ENCODE data around the gene SMOC1.

The SMOC1 gene

DNA sequence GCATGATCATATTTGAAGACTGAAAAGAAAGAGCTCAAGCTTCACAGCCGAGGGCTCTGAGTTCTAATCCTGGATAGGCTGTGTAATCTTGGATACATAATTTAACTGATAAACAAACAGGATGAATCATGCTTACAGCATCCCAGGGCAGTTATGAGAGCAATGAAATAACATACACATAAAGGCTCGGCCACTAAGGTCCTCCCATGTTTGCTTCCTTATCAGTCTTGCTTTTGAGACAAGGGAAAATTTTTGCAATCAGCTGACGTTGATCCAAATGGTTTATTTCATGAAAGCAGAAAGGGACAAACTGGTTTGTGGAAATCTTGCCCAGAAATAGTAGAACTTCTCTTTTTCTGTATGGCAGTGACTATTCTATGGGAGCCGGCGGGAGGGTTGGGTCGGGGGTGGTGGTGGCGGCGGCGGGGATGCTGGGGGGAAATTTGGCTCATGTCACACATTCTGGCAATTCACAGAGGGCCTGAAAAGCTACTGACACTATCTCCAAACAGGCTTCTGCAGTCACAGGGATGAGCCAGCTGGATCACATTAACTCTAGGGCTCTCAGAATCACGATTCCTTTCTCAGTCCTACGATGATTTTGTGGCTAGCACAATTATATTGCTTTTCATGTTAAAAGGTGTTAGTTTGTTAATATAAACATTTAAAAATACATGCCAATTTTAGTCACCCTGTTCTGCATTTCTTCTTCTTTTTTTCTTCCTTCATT, 185.1 kb downstream of the SMOC1 start:
- Mint-ChIP-seq H3K27me3 (peaks cover 16% of the 10 kb centered on the region), H3K9me3 (no peaks in the 10 kb centered on the region), H3K36me3 (no peaks in the 10 kb centered on the region), H3K4me3 (no peak overlapping the region), H3K27ac (no peak overlapping the region), H3K4me1 (no peaks in the 10 kb centered on the region)
- DNase-seq (ENCODE audit: low spot score in 2 of 2) (no peak), ATAC-seq (ENCODE audit: low read depth) (no peak)

DNA sequence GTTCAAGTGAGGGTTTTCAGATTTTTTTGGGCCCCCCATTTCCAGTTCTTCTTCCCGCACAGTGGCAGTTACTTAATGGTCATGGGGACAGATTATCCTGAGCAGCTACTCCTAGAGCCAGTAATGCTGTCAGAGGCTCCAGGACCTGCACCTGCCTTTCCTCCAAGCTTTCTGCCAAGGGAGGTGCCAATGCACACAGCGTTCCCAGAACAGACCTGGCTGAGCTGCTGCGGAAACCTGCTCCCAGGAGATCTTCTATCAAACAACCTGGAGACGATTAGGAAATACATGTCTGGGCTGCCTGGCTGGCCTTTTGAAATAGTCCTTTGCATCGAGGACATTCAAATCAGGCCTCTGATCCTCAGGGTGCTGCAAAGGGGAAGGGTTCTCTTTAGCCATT, 188.6 kb downstream of the SMOC1 start:
- no peak overlapping the region for H3K27ac Mint-ChIP-seq
- peaks cover 15% of the 10 kb centered on the region for H3K27me3 Mint-ChIP-seq

DNA sequence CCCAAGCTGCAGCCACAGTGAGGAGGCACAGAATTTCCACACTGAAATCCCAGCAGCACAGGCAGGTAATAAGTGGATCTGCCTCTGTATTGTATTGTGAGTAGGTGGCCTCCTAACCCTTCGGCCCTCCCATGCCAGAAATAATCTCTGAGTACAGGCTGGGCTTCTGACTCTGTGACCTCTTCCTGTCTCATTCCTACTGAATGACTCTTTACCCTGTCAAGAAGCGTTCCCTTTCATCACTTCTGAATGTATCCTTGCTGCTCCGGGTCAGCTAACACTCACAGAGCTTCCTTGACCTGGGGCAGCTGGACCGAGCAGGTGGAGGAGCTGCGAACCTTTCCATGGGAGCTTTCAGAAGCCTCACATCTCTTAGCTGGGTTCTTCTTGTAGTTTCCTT, 190.0 kb downstream of the SMOC1 start:
- no peak overlapping the region for H3K27ac Mint-ChIP-seq
- no peaks in the 10 kb centered on the region for H3K4me1 Mint-ChIP-seq
- peaks cover 11% of the 10 kb centered on the region for H3K27me3 Mint-ChIP-seq
- no peak for DNase-seq (ENCODE audit: low spot score in 2 of 2)
- no peaks in the 10 kb centered on the region for H3K9me3 Mint-ChIP-seq
- no peak for ATAC-seq (ENCODE audit: low read depth)
- H3K4me3 Mint-ChIP-seq: no peak overlapping the region
- no peaks in the 10 kb centered on the region for H3K36me3 Mint-ChIP-seq

More for the DNA sequence above, 188.6 kb downstream of the SMOC1 start:
- ATAC-seq (ENCODE audit: low read depth): no peak
- Mint-ChIP-seq H3K4me1 (no peaks in the 10 kb centered on the region), H3K36me3 (no peaks in the 10 kb centered on the region), H3K4me3 (no peak overlapping the region), H3K9me3 (no peaks in the 10 kb centered on the region)
- DNase-seq (ENCODE audit: low spot score in 2 of 2): no peak

DNA sequence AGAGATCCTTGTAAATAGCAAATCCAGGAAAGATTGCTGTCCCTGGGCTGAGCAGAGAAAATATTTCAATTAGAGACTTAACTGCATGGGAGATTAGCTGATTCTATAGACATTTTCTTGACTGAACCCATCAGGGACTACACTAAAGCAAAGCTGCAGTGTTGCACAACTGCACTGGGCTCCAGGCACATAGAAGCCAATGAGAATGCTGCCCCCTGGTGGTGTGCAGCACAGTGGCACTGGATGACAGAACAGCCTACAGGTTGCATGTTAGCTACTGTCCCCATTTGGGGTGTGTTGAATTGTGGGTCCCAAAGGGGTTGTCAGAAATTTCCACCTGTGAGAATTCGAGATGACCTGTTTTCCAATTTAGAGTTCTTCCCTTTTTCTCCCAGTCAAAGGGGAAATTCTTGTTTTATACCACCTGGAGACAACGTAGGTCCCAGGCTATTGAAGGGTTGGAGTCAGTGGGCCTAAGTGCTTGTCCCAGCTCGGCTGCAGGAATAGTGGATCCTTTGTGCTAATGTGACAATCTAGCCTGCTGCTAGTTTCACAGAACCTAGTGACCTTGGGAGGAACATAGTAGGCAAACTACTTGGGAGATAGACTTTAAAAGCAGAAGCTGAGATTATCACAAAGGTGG, 194.8 kb downstream of the SMOC1 start:
- Mint-ChIP-seq H3K36me3 (no peaks in the 10 kb centered on the region), H3K9me3 (no peaks in the 10 kb centered on the region), H3K27me3 (peaks cover 16% of the 10 kb centered on the region), H3K27ac (no peak overlapping the region), H3K4me3 (no peak overlapping the region), H3K4me1 (no peaks in the 10 kb centered on the region)
- ATAC-seq (ENCODE audit: low read depth): no peak
- peak in 1 of 2 donors; percentile 13 for DNase-seq (ENCODE audit: low spot score in 2 of 2)

DNA sequence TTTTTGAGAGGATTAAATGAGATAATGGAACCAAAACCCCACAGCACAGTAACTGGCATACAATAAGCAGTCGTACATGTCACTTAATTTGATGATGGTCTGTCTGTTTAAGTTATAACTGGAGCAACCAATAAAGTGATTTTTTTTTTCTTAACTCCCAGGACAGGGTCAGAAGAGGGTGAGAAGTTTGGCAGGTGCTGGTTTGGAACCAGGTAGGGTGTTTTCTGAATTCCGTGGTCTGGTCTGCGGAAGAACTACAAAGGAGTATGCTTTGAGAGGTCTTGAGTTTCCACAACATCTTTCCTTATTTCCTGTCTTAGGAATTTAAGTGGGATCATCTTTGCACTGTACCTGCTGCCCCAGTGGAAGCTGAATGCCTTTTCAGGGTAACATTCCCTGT, 197.8 kb downstream of the SMOC1 start:
- Mint-ChIP-seq H3K4me3 (no peak overlapping the region), H3K36me3 (no peaks in the 10 kb centered on the region), H3K27me3 (peaks cover 13% of the 10 kb centered on the region), H3K4me1 (no peaks in the 10 kb centered on the region), H3K9me3 (no peaks in the 10 kb centered on the region), H3K27ac (no peak overlapping the region)
- no peak for ATAC-seq (ENCODE audit: low read depth)
- no peak for DNase-seq (ENCODE audit: low spot score in 2 of 2)

DNA sequence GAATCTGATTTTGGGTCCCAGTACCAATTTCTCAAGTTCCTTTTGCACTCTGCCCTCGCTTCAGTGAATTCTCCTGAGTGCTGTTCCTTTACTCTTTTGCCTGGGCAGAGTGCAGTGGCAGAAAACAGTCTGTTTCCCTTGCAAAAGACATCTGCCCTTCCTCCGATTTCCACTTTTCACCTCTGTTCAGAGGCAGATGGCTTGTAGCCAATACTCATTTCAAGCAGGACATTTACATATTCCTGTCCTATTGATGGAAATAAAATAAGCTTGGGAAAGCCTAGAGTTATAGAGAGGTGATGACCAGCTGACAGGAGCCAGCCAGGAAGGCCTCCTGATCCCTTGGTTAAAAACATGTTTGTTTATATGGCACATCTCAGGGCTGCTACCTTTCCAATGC, 198.5 kb downstream of the SMOC1 start:
- no peak overlapping the region for H3K27ac Mint-ChIP-seq
- no peak for DNase-seq (ENCODE audit: low spot score in 2 of 2)
- H3K27me3 Mint-ChIP-seq: peaks cover 15% of the 10 kb centered on the region
- no peaks in the 10 kb centered on the region for H3K36me3 Mint-ChIP-seq
- no peaks in the 10 kb centered on the region for H3K9me3 Mint-ChIP-seq
- no peaks in the 10 kb centered on the region for H3K4me1 Mint-ChIP-seq
- H3K4me3 Mint-ChIP-seq: no peak overlapping the region
- no peak for ATAC-seq (ENCODE audit: low read depth)

DNA sequence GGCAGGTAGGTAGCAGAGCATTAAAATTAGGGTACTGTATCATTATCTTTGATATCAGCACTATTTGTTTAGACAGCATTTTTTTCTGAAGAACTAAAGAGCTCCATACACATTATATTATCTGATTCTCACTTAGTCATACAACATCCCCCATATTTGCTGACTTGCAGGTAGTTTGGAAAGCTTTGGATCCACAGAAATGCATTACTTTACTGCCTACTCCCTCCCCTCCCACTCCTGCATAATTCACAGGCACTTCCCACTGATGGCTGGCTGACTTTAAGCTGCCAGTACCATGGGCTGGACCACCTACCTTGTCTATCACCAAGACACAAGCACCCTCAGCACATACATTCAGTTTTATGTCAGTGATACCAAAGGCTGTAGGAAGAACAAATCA, 199.1 kb downstream of the SMOC1 start:
- DNase-seq (ENCODE audit: low spot score in 2 of 2) (no peak), ATAC-seq (ENCODE audit: low read depth) (no peak)
- Mint-ChIP-seq H3K4me3 (no peak overlapping the region), H3K36me3 (no peaks in the 10 kb centered on the region), H3K27ac (no peak overlapping the region), H3K27me3 (peaks cover 12% of the 10 kb centered on the region), H3K9me3 (no peaks in the 10 kb centered on the region), H3K4me1 (no peaks in the 10 kb centered on the region)

DNA sequence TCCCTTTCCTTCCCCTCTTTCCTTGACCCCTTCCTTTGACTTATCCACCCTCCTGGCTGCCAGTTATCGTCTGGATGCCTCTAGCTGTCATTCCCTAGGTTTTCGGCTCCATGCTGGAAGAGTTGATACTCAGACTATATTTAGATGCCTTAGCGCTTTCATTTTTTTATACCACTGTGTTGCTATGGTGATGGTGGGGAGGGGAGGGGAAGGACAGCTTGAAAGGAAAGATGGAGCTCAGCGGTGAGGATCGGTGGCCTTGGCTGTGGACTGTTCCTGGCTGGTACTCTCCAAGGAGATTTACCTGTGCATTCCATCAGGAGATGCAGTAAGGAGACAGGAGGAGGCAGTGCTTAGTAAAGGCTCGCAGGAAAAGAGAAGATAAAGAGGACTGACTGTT, 200.9 kb downstream of the SMOC1 start:
- ATAC-seq (ENCODE audit: low read depth) (no peak), DNase-seq (ENCODE audit: low spot score in 2 of 2) (no peak)
- peaks cover 14% of the 10 kb centered on the region for H3K27me3 Mint-ChIP-seq
- H3K27ac Mint-ChIP-seq: no peak overlapping the region
- no peak overlapping the region for H3K4me3 Mint-ChIP-seq
- H3K4me1 Mint-ChIP-seq: no peaks in the 10 kb centered on the region
- no peaks in the 10 kb centered on the region for H3K36me3 Mint-ChIP-seq
- no peaks in the 10 kb centered on the region for H3K9me3 Mint-ChIP-seq

All from memory B cell (primary cell).